Bronchial epithelial cell (primary cell): ENCODE measurements around the gene MICAL3. TPM values are rescaled to one million over a fixed set of nuclear protein-coding genes. Genes with fewer than 3 reads are reported as not detected.
"Not testable (repeated sequence)": the region's sequence is repeated elsewhere in the genome, so short reads cannot be mapped to it uniquely, and the experiment has no call there.

Experiments used
- DNase-seq: peaks from one replicate; pipeline ENCODE4 v3.0.0-alpha.2; 2010; ENCODE audit warnings: low read depth
- FAIRE-seq: peaks from 2 replicates; lab custom pipeline; 2011; peaks lifted over from hg19 to GRCh38; lab: Jason Lieb, UNC
- H3K27me3 ChIP-seq: 2 replicates; pipeline ENCODE4 v1.5.1; 2011; ENCODE audit warnings: low read length; ENCODE audit not compliant: control insufficient read depth, insufficient read depth
- H3K36me3 ChIP-seq: 2 replicates; pipeline ENCODE4 v1.5.1; 2011; ENCODE audit warnings: low read length; ENCODE audit not compliant: control insufficient read depth, insufficient read depth
- H3K4me3 ChIP-seq: 2 replicates; pipeline ENCODE4 v1.5.1; 2011; ENCODE audit warnings: mild to moderate bottlenecking, low read depth, low read length, control low read depth
- total RNA-seq: library from RNA; depleted of rRNA; stranded (reverse); fragments of >200 nt; gene quantifications from 2 replicates; pipeline ENCODE4 v1.2.1, GENCODE V29; 2014
- TF ChIP-seq, protein P1 (sequence below): IDR thresholded peaks from 2 replicates; pipeline ENCODE4 v1.5.1; 2011; ENCODE audit warnings: mild to moderate bottlenecking, moderate library complexity, low read length, control low read depth, inconsistent platforms; ENCODE audit not compliant: insufficient read depth, severe bottlenecking

MICAL3 gene
- total RNA-seq, 1 donor from 2014 or later: 13.4 TPM

DNA sequence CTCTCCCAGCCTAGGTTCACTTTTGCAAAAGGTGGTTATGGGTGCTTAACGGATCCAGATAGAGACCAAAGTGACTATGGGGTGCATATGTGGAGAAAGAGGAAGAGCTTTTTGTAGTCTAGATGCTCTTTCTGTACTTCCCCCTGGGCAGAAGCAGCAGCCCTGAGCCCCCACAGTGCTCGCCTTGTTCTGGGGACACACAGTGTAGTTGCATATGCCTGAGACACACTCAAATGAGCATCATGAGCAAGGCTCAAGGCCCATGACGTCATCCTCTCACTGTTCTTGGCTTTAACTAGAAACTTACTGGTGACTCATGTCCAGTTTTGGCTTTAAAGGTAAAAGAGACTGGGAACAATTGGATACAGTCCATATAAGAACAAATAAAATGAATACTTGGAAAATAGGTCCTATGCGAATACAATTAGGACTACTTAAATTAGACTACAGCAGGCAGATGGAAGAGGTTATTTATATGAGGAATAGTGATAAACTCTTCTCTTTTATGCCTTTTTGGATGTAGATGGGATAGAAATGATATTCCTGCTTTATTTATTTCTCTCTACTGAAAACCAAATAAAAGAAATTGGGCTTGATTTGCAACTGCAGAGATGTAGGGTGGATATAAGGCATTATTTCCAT, 33.3 kb upstream of the MICAL3 start:
- DNase-seq (peak; percentile 98), FAIRE-seq (no peak)
- no peaks in the 10 kb centered on the region for H3K36me3 ChIP-seq
- TF ChIP-seq, protein P1, sequence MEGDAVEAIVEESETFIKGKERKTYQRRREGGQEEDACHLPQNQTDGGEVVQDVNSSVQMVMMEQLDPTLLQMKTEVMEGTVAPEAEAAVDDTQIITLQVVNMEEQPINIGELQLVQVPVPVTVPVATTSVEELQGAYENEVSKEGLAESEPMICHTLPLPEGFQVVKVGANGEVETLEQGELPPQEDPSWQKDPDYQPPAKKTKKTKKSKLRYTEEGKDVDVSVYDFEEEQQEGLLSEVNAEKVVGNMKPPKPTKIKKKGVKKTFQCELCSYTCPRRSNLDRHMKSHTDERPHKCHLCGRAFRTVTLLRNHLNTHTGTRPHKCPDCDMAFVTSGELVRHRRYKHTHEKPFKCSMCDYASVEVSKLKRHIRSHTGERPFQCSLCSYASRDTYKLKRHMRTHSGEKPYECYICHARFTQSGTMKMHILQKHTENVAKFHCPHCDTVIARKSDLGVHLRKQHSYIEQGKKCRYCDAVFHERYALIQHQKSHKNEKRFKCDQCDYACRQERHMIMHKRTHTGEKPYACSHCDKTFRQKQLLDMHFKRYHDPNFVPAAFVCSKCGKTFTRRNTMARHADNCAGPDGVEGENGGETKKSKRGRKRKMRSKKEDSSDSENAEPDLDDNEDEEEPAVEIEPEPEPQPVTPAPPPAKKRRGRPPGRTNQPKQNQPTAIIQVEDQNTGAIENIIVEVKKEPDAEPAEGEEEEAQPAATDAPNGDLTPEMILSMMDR: no peak
- H3K4me3 ChIP-seq: no peak overlapping the region
- H3K27me3 ChIP-seq: no peaks in the 10 kb centered on the region

DNA sequence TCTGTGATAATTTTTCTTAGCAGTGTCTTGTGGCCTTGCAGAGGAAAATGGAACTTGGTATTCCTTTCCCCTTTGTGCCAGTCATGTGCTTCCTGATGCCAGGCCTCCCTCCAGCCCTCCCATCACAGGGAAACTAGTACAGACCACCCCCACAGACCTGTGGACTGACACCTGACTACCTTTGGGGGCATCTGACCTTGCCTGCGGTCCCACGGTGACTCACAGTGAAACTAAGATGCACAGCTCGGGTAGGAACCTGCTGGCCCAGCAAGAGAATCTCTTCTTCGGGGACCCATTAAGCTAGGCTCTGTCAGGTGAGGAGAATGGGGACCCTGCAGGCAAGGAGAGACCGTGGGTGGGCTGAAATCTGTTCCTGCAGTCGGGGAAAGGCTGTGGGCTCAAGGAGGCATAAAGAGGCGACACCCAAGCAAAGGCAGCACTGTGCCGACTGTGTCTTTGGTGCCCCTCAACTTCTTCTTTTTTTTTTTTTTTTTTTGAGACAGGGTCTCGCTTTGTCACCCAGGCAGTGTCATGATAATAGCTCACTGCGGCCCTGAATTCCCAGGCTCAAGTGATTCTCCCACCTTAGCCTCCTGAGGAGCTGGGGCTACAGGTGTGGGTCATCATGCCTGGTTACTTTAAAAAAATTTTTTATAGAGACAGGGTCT, 32.6 kb upstream of the MICAL3 start:
- DNase-seq: no peak
- Histone ChIP-seq H3K27me3 (no peaks in the 10 kb centered on the region), H3K4me3 (no peak overlapping the region), H3K36me3 (no peaks in the 10 kb centered on the region)
- TF ChIP-seq, protein P1: no peak
- no peak for FAIRE-seq

- no peaks in the 10 kb centered on the region for H3K36me3 ChIP-seq
- H3K27me3 ChIP-seq: no peaks in the 10 kb centered on the region
- TF ChIP-seq, protein P1: no peak
- H3K4me3 ChIP-seq: no peak overlapping the region
- no peak for FAIRE-seq
- DNase-seq: peak; percentile 59
Measured at GRCh38 chr22:18056161-18056666, 31.9 kb upstream of the MICAL3 start.

GRCh38 chr22:18055619-18056160, 31.3 kb upstream of the MICAL3 start:
- no peak for DNase-seq
- no peak overlapping the region for H3K4me3 ChIP-seq
- H3K36me3 ChIP-seq: no peaks in the 10 kb centered on the region
- FAIRE-seq: no peak
- no peaks in the 10 kb centered on the region for H3K27me3 ChIP-seq
- TF ChIP-seq, protein P1: no peak

DNA sequence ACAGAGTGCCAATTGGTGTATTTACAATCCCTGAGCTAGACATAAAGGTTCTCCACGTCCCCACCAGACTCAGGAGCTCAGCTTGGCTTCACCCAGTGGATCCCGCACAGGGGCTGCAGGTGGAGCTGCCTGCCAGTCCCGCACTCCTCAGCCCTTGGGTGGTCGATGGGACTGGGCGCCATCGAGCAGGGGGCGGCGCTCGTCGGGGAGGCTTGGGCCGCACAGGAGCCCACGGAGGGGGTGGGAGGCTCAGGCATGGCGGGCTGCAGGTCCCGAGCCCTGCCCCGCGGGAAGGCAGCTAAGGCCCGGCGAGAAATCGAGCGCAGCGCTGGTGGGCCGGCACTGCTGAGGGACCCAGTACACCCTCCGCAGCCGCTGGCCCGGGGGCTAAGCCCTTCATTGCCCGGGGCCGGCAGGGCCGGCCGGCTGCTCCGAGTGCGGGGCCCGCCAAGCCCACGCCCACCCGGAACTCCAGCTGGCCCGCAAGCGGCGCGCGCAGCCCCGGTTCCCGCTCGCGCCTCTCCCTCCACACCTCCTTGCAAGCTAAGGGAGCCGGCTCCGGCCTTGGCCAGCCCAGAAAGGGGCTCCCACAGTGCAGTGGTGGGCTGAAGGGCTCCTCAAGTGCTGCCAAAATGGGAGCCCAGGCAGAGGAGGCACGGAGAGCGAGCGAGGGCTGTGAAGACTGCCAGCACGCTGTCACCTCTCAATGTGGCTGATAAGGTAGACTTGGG, 29.0 kb upstream of the MICAL3 start:
- H3K4me3 ChIP-seq, H3K27me3 ChIP-seq, DNase-seq, H3K36me3 ChIP-seq, FAIRE-seq: not testable (repeated sequence)

- not testable (repeated sequence) for DNase-seq, H3K27me3 ChIP-seq, H3K36me3 ChIP-seq, H3K4me3 ChIP-seq, FAIRE-seq
Measured at GRCh38 chr22:18051113-18051512, 26.8 kb upstream of the MICAL3 start.
